Stimulated activated CD8-positive, alpha-beta memory T cell treated with anti-CD3 and anti-CD28 coated beads, Interleukin-4, amount 100 ng/mL, for 1 hour (primary cell): Measurements from ENCODE around the gene PDE8A.
"Not testable (repeated sequence)": the region's sequence is repeated elsewhere in the genome, so short reads cannot be mapped to it uniquely, and the experiment has no call there.

Experiments
- DNase-seq, 2 donors: peaks; one replicate each; pipeline ENCODE4 v3.0.0-alpha.2; 2020; ENCODE audit warnings: low read depth in 2 of 2, low spot score in 1 of 2

Gene PDE8A

DNA sequence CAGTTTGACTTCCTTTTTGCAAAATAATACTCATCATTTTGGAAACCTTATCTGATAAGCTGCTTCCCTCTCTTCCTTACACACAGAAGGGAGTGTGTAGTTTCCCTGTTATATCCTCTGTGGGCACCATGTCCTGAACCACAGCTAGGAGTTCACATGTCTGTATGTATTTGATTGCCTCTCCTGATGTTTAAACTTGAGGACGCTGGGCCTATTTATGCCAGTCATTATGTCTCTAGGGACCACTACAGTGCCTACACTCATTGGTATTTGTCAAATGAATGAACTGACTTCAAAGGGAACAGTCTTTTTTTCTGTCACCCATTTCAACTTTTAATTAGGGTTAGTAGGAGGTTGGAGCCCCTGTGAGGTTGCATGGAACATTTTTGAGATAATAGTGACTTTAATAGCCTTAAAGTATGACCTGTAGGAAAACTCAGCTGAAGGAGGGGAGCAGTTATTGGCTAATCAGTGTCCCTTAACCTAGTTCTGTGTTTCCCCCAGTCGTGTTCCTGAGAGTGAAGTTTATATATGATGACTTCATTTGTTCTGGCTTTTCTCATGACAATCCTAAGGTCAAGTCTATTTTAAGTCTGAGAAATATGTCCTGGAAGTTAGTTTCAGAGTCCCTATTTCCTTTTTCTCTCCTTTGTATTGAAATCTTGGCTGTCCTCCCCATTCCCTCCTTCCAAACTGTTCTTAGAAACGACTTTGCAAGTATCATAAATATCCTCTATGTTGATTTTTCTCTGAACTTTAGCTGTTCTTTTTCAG is 28.9 kb downstream of the PDE8A start:
- no peak for DNase-seq

DNA sequence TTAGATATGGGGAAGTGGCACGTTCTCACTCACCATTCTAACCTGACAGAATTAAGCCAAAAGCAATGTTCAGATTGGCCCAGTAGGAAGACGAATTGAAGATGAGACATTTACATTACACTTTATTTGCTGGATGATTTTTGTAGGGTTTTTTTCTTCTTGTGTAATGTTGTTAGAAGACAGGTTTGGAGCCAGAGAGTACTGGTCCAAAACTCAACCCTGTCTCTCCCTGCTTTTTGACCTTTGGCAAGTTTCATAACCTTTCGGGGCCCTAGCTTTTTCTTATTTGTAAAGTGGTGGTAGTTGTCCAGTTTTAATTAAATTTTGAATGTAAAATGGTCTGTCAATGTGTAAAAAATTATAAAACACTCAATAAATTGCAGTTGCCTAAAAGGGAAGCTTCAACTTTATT is 29.5 kb downstream of the PDE8A start:
- DNase-seq: no peak

DNA sequence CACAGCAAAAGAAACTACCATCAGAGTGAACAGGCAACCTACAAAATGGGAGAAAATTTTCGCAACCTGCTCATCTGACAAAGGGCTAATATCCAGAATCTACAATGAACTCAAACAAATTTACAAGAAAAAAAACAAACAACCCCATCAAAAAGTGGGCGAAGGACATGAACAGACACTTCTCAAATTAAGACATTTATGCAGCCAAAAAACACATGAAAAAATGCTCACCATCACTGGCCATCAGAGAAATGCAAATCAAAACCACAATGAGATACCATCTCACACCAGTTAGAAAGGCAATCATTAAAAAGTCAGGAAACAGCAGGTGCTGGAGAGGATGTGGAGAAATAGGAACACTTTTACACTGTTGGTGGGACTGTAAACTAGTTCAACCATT is 30.1 kb downstream of the PDE8A start:
- not testable (repeated sequence) for DNase-seq

DNA sequence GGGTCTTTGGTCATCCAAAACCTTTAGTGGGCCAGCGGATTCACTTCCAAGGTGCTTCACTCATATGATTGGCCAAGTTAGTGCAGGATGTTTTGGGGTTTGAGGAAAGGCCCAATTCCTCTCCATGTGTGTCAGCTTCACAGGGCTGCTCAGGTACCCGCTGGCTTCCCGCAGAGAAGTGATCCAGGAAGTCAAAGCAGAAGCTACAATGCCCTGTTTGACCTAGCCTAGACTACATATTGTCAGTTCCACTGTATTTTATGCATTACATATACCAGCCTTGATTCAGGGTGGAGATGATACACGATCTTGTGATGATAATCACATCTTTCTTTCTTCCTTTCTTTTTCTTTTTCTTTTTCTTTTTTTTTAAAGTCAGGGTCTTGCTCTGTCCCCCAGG is 32.1 kb downstream of the PDE8A start:
- DNase-seq: no peak

DNA sequence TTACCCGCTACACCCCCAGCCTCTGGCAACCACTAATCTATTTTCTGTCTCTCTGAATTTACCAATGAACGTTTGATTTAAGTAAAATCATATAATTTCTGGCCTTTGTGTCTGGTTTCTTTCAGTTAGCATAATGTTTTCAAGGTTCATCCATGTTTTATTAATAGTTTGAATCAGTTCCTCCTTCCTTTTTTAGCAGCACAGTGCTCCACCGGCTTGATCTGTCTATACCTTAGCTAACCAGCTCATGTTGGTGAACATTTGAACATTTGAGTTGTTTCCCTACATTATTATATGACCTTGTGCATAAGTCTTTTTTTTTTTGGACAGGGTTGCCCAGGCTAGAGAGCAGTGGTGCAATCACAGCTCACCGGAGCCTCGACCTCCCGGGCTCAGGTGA is 33.3 kb downstream of the PDE8A start:
- DNase-seq: no peak

DNA sequence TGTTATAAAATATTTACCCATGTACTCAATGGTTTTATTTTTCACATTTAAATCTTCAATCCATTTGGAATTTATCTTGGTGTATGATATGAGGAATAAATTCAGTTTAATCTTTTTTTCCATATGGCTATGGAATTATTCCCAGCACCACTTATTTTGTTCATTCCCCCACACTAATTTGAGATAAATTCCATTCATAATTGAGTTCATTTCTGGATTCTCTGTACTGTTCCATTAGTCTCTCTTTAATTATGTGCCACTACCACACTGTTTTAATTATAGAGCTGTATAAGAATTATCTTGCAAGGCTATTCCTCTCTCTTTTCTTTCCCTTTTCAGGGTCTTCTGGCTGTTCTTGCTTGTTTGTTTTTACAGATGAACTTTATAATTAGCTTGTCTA is 34.6 kb downstream of the PDE8A start:
- DNase-seq: no peak

DNA sequence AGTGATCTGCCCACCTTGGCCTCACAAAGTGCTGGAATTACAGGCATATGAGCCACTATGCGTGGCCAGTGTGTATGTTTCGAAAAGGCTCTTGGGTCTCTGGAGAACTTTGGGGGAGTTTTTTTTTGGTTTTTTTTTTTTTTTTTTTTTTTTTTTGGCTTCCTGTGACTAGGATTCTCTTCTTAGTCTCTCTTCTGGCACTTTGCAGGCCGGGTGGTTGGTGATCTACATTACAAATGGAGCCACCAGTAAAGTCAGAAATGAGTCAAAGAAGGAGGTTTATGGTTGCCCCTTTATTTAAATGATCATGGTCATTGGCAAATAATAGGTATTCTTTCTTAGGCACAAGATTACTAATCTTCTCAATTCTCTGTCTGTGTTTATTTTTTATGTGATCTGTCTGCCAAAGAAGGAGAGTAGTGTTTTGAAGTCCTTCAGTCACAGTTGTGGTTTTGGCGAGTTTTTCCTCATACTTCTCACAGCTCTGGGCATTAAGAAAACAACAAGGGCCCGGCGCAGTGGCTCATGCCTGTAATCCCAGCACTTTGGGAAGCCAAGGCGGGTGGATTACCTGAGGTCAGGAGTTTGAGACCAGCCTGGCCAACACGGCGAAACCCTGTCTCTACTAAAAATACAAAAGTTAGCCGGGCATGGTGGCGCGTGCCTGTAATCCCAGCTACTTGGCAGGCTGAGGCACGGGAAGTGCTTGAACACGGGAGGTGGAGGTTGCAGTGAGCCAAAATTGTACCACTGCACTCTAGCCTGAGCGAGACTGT is 38.3 kb downstream of the PDE8A start:
- DNase-seq: no peak

DNA sequence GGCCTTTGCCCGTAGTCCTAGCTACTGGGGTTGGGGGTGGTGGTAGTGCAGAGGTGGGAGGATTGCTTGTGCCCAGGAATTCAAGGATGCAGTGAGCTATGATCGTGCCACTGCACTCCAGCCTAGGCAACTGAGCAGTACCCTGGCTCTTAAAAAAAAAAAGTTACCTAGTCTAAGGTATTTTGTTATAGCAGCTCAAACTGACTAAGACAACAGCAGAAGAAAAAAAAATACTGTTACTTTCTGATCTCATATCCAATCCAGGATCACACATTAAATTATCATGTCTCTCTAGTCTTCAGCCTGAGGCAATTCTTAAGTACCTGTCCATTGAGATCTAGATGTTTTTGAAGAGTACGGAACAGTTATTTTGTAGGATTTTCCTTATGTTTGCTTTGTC is 39.8 kb downstream of the PDE8A start:
- no peak for DNase-seq

DNA sequence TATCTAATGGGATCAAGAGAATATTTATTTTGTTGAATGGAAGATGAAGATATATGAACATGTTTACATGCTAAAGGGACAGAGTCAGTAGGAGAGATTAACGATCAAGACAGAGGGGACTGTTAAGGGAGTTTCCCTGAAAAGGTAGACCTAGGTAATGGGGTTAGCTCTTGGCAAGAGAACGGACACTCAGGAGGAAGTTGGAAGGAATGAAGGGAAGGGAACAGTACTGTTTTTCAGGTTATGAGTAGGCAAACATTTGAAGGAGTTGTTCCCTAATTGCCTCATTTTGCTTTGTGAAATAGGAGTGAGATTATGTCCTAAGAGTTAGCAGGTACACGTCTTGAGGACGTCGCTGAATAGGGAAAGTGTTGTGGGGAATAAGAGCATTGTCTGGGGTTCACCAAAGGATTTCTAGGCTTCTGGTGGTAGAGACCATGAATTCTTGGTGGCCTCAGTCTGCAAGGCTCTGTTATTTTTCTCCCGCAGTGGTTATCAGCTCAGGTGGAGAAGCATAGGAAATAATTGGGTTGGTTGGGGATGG is 41.3 kb downstream of the PDE8A start:
- no peak for DNase-seq

DNA sequence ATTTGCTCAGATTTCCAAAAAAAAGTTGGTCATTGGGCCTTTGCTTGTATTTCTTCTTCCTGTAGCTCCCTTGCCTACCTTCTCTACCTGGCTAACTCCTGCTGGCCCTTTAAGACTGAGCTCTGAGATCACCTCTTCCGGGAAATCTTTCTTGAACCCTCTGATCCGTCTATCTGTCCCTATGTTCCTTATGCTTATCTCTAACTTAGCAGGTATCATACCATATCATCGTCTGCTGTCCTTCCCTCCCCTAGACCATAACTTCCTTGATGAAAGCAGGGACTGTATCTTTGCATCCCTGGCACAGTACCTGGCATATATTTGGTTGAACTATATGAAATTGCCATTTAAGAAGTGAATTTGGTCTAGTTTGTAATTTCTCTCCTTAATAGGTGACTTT is 42.3 kb downstream of the PDE8A start:
- DNase-seq: no peak

DNA sequence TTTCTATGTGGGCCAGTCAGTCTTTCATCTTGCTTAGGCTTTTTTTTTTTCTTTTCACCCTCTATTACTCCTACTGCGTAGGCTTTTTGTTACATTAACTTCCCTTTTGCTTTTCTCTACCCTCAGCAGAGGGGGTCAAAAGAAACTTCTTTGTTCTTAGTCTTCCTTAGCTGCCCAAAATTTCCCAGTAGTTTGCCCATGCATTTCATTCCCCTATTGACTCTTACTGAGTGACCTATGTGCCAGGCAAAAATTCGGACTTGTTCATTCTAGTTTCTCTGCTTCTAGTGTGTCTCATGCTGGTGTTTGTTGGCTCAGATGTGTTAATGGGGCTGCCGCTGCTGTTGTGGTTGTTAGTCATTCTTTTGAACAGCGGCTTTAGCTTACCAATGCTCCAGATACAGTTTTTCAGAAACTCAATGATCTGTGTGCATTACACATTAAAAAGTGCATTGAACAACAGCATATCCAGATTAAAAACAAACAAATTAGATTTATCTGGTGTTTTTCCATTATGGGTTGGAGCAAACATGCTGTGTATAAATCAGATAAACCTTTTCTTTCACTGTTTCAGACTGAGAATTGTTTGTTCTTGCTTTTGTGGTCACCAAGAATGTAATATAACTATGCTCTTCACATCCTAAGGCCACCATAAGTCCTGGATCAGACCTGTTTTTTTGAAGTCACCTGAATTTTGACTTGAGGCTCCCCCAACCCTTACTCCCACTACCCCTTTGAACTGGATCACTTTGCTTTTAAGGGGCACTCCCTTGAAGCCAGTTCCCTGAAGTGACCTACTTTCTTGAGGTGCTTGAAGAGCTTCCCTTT is 43.1 kb downstream of the PDE8A start:
- DNase-seq: no peak

DNA sequence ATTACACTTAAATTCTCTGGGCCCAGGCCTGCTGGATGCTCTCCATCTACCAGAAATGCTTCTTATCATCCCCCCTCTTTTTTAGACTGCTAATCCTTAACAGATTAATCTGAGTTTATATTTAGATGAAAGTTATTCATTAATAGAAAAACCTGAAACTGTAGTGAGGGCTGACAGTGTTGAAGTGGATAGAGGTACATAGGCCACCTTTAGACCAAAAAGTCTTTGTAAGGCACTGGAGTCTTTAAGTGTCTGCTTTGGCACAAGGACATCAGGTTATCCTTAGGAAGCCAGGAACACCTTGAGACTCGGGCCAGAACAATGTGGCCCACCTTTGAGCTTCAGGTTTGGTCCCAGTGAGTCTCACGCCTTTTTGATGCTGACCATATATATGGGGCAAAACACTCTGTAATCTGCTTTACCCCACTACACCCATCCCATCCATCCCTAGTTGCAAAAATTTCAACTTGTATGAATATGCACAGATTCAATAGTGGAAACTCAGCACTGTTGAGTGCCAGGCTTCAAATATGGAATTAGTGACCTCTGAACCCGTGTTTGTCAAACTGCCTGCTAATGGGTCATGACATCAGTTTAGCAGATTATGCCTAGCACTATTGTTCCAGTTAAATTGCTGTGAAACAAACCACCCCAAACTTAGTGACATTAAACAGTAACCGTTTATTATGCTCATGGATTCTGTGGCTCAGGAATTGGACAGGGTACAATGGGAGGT is 44.0 kb downstream of the PDE8A start:
- DNase-seq: no peak

DNA sequence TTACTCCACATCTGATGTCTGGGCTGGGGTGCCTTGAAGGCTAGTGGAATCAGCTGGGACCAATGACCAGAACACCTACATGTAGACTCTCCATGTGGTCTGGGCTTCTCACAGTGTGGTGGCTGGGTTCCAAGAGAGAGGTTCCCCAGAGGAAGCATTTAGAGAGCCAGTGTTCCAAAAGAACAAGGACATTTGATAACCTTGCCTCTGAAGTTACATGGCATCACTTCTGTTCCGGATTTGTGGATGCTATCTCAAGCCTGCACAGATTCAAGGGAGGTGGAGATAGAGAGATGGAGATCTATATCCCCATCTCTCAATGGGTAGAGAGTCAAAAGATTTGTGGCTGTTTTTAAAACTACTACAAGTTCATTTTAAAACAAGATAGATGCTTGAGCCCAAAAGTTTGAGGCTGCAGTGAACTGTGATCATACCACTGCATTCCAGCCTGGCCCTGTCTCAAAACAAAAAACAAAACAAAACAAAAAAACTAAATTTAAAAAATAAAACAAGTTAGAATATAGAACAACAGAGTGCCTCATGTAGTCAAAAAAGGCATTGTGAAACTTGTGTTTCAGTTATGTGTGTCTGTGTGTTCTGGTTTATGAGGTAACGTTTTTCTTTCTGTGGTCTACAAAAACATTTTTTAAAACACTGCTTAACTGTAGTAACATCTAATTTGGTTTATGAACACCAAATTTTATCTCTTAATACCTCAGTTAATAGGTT is 44.8 kb downstream of the PDE8A start:
- DNase-seq: no peak

DNA sequence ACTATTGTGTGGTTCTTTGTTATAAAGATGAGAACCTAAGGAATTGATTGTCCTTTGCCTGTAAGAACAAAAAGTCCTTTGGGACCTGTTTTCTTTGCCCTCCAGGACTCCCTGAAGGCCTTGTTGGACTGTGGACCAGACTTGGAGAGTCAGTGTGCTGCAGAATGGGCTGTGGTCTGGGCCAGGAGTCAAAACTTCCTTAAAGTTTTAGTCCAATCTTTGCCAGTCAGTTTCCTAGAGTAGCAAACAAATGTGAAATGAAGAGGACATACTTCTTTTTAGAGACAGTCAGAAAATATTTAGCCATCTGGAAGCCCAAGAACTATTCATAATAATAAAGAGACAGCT is 45.4 kb downstream of the PDE8A start:
- DNase-seq: no peak

DNA sequence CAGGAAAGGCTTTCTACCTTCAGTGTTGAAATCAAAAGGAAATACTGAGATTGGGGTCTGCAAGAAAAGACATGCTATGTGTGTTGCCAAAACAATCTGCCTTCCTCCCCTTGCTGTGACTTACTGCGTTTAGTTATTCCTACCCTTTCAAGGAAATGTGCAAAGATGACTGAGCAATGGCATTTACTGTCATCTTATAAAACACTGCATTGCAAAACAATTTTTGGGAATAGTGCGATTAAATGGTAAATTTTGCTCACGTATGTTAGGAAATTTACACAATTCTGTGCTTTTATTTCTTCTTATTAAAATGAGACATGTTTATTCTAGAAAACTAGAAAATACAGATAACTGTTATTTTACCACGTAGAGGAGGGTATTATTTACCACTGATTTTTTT is 45.8 kb downstream of the PDE8A start:
- no peak for DNase-seq

DNA sequence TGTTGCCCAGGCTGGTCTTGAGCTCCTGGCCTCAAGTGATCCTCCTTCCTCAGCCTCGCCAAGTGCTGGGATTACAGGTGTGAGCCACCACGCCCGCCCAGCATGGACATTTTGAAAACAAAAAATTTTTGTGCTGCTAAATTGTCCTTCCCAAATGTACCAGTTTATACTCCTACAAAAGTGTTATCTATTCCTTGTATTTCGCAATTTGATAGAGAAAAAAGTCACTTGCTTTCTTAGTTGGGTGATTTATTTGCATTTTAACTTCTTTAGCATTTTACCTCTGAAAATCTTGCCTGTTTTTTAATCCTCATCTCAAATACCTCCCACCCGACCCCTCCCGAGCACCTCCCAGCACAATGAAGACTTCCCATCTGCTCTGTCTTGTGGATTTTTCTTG is 46.8 kb downstream of the PDE8A start:
- no peak for DNase-seq

DNA sequence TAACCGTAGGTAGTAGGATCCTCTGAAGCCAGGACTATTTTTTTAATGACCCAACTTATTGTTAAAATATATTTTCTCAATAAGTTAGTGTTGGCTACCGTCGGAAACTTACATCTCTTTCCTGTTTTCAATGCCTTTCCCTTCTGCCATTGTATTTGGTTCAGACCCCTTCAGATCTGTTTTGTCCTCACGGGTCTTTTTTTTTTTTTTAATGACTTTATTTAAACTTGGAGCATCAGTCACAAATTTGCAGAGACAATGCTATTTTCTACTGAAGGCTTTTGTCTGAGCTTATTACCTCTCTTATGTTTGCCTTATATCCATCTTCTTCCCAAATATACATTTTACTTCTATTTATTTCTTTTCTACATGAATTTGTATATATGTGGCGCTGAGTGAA is 47.6 kb downstream of the PDE8A start:
- DNase-seq: no peak

DNA sequence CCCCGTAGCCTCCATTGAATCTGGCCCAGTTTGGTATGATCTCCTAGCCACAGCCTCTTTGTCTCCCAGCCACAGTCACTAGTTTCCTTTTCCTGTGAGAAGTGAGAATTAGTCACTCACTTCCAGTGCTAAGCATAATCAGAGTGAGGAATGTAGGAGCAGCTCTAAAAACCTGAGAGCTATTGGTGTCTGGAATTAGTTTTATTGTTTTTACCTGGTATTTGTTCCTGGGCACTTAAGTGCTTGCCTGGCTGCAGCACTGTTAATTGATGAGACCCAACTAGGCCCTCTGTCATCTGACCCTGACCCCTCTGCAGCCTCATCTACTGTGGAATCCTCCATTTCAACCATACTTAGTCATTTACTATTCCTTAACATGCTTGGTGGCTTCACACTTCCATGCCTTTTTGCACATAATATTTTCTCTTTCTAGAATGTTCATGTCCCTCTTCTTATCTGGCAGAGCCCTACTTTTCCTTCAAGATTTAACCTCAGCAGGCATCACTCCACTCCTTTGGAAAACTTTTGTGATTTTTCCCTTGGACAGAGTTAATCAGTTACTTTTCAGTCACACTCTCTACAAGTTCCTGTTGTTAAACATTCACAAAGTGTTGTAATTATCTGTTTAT is 48.8 kb downstream of the PDE8A start:
- no peak for DNase-seq

DNA sequence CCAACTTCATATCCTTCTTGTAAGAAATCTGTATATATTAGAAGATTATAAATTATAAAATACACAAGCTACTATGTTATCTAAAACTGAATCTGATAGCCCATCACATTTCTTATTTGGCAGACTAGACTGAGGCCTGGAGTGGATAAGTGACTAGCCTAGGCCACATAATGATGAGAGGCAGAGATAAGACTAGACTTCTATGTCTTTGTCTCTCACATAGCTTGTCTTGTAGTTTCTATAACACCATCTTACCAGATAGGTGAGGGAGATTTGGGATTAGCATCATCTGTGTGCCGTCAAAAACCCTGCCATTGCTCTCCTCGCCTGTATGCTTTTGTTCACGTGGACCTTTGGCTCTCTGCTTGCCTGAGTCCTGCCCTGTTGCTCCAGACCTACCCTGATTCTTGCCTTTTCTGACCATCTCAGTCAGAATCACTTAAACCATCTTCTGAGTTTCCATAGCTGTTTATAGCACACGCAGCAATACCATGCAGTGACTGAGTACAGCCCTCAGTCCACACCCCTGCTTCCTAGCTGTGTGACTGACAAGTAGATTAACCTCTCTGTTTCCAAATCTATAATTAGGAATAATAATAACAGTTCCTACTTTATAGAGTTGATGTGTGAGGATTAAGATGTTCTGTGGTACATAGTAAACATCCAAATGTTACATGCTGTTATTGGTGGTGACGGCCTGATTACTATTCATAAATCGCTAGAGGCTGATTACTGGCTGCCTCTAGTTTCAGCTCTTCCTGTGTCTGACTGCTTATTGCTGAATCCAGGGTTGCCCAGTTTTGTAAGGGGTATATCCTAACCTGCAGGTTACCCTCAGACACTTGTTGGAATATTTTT is 49.7 kb downstream of the PDE8A start:
- DNase-seq: no peak
